ENCODE data around the gene RAPGEF3. TPM values are rescaled to one million over a fixed set of nuclear protein-coding genes. Genes with fewer than 3 reads are reported as not detected.

The RAPGEF3 gene
- total RNA-seq, 6 donors from 2014 or later, result 19.0 to 94.0 (median 52.1) TPM

Other genes starting within 250 kb of the RAPGEF3 start
- 10 to 100 TPM in 5 of 6 donors, 1 to 10 TPM in 1; 6.5 to 28.0 (median 16.4) TPM for gene RPAP3, start 52.9 kb downstream of the RAPGEF3 start, total RNA-seq
- 1 to 10 TPM in 2 of 6 donors, under 1 TPM in 2, not detected in 2; 0.14 to 2.1 (median 0.83) TPM for gene ENDOU, start 33.4 kb downstream of the RAPGEF3 start, total RNA-seq
- 10 to 100 TPM; 26.5 to 36.5 (median 33.9) TPM for gene SLC48A1, start 14.4 kb upstream of the RAPGEF3 start, total RNA-seq
- gene HDAC7, start 61.0 kb upstream of the RAPGEF3 start, total RNA-seq, result 100 to 1,000 TPM in 4 of 6 donors, 10 to 100 TPM in 2; 66.6 to 164 (median 126) TPM
- 10 to 100 TPM; 23.0 to 41.1 (median 27.5) TPM for gene VDR, start 146.1 kb upstream of the RAPGEF3 start, total RNA-seq
- 10 to 100 TPM; 32.8 to 90.6 (median 38.5) TPM for gene TMEM106C, start 204.7 kb upstream of the RAPGEF3 start, total RNA-seq
- gene COL2A1, start 245.6 kb upstream of the RAPGEF3 start, total RNA-seq, result under 1 TPM in 1 of 6 donors, not detected in 5; 0.34 TPM

Data from upper lobe of left lung (tissue), 6 donors.